ENCODE data around the gene PPM1H.

DNA sequence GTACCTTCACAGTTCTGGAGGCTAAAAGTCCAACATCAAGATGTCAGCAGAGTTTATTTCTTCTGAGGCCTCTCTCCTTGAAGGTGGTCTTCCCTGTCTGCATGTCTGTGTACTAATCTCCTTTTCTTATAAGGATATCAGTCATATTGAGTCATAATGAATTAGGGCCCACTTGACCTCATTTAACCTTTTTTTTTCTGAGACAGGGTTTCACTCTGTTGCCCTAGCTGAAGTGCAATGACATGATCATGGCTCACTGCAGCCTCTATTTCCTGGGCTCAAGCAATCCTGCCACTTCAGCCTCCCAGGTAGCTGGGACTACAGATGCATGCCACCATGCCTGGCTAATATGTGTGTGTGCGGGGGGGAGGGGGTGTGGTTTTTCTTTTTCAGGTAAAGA is 41.7 kb downstream of the PPM1H start:
- TF ChIP-seq EP300 (IDR thresholded peaks at IDR 0.05; ENCODE audit: borderline replicate concordance in 1 of 2, low read depth in 2 of 2, low read length in 2 of 2) = no peak
- no peak for TF ChIP-seq CHD1 (IDR thresholded peaks at IDR 0.05; ENCODE audit: low read depth, low read length)
- TF ChIP-seq, protein P1, sequence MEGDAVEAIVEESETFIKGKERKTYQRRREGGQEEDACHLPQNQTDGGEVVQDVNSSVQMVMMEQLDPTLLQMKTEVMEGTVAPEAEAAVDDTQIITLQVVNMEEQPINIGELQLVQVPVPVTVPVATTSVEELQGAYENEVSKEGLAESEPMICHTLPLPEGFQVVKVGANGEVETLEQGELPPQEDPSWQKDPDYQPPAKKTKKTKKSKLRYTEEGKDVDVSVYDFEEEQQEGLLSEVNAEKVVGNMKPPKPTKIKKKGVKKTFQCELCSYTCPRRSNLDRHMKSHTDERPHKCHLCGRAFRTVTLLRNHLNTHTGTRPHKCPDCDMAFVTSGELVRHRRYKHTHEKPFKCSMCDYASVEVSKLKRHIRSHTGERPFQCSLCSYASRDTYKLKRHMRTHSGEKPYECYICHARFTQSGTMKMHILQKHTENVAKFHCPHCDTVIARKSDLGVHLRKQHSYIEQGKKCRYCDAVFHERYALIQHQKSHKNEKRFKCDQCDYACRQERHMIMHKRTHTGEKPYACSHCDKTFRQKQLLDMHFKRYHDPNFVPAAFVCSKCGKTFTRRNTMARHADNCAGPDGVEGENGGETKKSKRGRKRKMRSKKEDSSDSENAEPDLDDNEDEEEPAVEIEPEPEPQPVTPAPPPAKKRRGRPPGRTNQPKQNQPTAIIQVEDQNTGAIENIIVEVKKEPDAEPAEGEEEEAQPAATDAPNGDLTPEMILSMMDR (IDR thresholded peaks at IDR 0.05; ENCODE audit: control extremely low read depth in 1 of 3, insufficient read depth in 1 of 3, low read depth in 1 of 3, low read length in 3 of 3) = no peak
- no peak for TF ChIP-seq JUND (IDR thresholded peaks at IDR 0.05; ENCODE audit: low read length)
- TF ChIP-seq POLR2A (IDR thresholded peaks at IDR 0.05; ENCODE audit: control extremely low read depth in 1 of 2, low read depth in 2 of 2, low read length in 2 of 2) = no peak
- no peak for TF ChIP-seq RBBP5 (IDR thresholded peaks at IDR 0.05; ENCODE audit: borderline replicate concordance, low read depth, low read length)
- TF ChIP-seq GTF2F1 (IDR thresholded peaks at IDR 0.05; ENCODE audit: borderline replicate concordance, low read depth, low read length) = no peak
- no peak for TF ChIP-seq JUN (IDR thresholded peaks at IDR 0.05; ENCODE audit: low read depth, low read length)
- TF ChIP-seq, protein P2, sequence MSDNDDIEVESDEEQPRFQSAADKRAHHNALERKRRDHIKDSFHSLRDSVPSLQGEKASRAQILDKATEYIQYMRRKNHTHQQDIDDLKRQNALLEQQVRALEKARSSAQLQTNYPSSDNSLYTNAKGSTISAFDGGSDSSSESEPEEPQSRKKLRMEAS (IDR thresholded peaks at IDR 0.05) = no peak
- TF ChIP-seq EGR1 (IDR thresholded peaks at IDR 0.05; ENCODE audit: borderline replicate concordance, low read depth, low read length) = no peak
- TF ChIP-seq YY1 (IDR thresholded peaks at IDR 0.05; ENCODE audit: low read depth, low read length) = no peak
- no peak for TF ChIP-seq TAF1 (IDR thresholded peaks at IDR 0.05; ENCODE audit: low read depth, low read length)
- TF ChIP-seq EZH2 (IDR thresholded peaks at IDR 0.05; ENCODE audit: low read depth, low read length, severe bottlenecking) = no peak
- TF ChIP-seq SP2 (IDR thresholded peaks at IDR 0.05; ENCODE audit: low read length) = no peak
